Retinal pigment epithelial cell (primary cell): ENCODE results near the gene PIMREG.
"Not testable (repeated sequence)": the region's sequence is repeated elsewhere in the genome, so short reads cannot be mapped to it uniquely, and the experiment has no call there.

Experiments used
- DNase-seq: peaks from one replicate; pipeline ENCODE4 v3.0.0-alpha.2; 2010; ENCODE audit warnings: low read depth
- H3K4me3 ChIP-seq: 2 replicates; pipeline ENCODE4 v1.5.1; 2011; ENCODE audit warnings: mild to moderate bottlenecking, low read length, control low read depth, moderate library complexity
- CTCF ChIP-seq: conservative IDR thresholded peaks from 2 replicates; pipeline ENCODE4 v1.5.1; 2011; ENCODE audit warnings: low read depth, low read length, control low read depth, inconsistent platforms

The PIMREG gene

GRCh38 chr17:6479622-6480302, 35.5 kb downstream of the PIMREG start:
- no peak for TF ChIP-seq CTCF
- H3K4me3 ChIP-seq, result no peak overlapping the region
- DNase-seq, result no peak

DNA sequence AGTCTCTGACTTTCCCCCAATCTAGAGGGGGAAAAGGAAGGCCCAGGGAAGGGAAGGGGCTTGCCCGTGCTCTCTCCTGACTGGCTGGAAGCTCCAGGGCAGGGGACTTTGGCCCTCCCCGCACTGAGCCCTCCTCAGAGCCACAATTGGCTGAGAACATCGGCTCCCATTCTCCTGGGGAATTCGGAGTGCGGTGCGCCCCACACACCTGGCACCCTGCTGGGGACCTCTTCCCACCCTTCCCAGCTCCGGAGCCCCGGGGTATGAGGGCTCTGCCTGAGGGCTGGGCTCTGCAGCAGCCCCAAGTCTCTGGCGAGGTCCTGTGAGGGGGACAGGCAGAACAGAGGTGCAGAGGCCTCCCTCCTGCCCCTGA, 36.0 kb downstream of the PIMREG start:
- TF ChIP-seq CTCF, result no peak
- no peak for DNase-seq
- H3K4me3 ChIP-seq, result no peak overlapping the region

- TF ChIP-seq CTCF, result no peak
- no peak for DNase-seq
- H3K4me3 ChIP-seq, result no peak overlapping the region
These were observed 37.8 kb downstream of the PIMREG start for GRCh38 chr17:6482105-6482455.

DNA sequence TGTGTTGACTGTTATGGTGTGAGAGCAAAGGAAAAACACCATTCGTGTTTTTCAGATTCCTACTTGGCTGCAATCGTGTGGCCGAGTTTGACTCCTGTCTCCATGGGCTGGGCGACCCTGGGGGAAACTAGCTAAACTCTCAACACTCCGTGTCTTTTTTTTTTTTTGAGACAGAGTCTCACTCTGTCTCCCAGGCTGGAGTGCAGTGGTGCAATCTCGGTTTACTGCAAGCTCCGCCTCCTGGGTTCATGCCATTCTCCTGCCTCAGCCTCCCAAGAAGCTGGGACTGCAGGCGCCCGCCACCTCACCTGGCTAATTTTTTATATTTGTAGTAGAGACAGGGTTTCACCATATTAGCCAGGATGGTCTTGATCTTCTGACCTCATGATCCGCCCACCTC, 38.5 kb downstream of the PIMREG start:
- DNase-seq, H3K4me3 ChIP-seq: not testable (repeated sequence)

DNA sequence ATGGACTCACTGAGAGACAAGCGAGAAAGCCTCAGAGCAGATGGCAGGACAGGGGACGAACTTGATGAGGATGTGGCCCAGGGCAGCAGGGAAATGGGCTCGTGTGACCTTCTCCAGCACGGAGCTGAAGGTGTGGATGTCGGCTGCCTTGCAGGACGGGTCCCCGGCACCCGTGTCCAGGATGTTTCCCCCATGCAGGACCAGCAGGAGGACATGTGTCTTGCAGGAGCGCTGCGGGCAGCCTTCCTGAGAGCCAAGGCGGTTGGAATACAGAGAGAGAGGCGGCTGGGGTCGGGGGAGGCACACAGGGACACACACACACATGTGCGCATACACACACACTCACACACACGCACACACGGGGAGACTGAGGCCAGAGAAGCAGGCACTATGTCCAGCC, 39.3 kb downstream of the PIMREG start:
- TF ChIP-seq CTCF, result no peak
- no peak overlapping the region for H3K4me3 ChIP-seq
- no peak for DNase-seq

GRCh38 chr17:6485646-6486412, 41.6 kb downstream of the PIMREG start:
- no peak for DNase-seq
- no peak for TF ChIP-seq CTCF

DNA sequence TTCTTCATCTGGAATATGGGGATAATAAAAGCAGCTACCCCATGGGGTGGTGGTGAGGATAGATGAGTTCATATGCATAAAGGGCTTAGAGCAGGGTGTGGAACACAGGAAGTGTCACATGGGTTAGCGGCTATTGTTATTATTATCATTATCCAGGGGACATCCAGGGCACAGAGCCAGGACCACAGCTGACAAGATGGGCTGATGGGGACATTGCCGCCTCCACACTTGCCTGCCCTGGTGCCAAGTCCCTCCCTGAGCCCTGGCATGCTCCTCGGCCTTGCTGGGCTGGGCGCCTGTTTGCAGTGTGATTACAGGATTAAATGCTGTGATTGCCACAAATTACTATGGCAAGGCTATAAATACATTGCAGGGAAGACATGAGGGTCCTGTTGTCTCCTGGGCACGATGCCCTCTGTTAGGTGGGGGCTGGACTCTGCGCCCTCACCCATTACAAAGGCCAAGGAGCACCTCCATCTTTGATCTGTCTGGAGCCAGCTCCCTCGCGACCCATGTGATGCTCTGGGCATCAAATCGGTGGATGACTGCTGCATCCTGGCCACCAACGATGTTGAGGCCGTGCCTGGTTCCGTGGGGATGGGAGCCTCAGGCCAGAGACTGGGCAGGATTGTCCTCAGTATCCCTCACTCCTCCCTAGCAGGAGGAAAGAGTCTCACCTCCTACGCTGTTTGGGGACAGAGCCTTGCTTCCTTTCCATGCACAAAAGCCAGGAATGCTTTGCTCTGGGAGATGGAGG, 43.2 kb downstream of the PIMREG start:
- H3K4me3 ChIP-seq, result no peak overlapping the region
- no peak for DNase-seq
- no peak for TF ChIP-seq CTCF

More at GRCh38 chr17:6485646-6486412, 41.6 kb downstream of the PIMREG start:
- no peak overlapping the region for H3K4me3 ChIP-seq
